HK-2 (cell line): ENCODE data around the gene EID2B.

Source experiments
- DNase-seq: peaks from one replicate; pipeline ENCODE4 v3.0.0-alpha.2; 2018; ENCODE audit not compliant: unreplicated experiment

EID2B gene

DNA sequence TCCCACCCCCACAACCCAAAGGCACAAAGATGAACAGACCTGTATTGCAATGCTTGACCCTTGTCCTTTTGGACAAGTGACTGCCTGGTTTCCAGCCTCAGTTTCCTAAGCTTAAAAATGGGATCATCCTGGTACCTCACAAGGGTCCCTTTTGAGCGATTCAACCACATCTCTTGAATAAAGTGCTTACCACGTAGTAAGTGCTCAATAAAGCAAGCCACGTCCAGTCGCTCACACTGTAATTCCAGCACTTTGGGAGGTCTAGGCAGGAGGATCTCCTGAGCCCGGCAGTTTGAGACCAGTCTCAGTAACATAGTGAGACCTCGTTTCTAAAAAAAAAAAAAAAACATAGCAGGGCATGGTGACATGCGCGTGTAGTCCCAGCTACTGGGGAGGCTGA, 32.7 kb downstream of the EID2B start:
- DNase-seq: no peak

DNA sequence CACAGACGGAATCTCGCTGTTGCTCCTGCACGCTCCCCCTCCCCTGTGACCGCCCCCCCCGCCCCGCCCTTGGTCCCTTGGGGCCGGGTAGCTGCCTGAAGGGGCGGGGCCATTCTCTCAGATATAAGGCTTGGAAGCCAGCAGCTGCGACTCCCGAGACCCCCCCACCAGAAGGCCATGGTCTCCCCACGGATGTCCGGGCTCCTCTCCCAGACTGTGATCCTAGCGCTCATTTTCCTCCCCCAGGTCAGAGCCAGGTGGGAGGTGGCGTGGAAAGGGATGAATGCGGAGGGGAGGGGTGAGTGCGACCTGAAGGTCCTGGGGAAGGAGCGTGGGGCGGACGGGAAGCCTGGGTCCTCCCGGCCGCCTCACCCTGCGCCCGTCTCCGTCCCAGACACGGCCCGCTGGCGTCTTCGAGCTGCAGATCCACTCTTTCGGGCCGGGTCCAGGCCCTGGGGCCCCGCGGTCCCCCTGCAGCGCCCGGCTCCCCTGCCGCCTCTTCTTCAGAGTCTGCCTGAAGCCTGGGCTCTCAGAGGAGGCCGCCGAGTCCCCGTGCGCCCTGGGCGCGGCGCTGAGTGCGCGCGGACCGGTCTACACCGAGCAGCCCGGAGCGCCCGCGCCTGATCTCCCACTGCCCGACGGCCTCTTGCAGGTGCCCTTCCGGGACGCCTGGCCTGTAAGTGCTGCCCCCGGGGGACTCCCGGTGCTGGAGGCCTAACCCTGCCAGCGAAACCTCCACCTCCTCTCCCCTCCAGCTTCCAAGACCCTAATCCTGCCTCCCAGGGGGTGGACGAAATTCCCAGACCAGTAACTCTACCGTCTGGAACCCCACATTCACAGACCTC, 33.6 kb downstream of the EID2B start, which contains the start of gene DLL3:
Gene DLL3, plus strand, starts transcription at position 150 of the 845 bp plus-strand sequence. Its CDS starts 28 bp downstream, at position 178.
- DNase-seq: no peak

DNA sequence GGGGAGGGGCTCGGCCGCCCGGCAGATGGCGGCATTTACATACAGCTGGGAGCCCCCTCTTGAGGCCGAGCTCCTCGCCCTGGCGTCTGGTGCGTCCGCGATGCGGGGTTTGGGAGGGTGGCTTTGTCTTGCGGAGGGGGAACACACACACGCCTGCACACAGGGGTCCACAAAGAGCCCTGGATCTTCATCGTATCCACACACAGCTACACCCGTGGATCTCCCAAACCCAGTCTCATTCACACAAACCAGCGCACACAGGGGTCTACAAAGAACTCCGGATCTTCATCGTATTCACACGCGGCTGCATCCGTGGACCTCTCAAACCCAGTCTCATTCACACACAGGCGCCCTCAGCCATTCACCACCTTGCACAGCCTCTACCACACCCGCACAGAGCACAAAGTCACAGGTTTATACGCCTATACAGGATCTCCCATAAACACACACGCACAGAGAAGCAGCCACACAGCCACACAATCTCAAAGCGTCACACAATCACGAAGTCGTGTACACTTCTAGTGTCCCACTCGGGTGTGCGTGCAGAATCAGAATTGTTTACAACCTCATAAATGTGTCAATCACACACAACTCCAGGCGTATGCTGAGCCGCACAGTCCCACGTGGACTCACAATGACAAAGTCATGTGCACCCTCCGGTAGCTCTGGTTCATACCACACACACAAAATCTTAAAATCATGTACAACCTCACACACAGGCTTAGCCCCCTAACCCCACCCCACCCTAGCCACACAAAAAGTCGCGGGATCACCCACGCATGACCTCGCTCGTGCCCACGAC, 34.5 kb downstream of the EID2B start:
- peak; percentile 52 for DNase-seq

DNA sequence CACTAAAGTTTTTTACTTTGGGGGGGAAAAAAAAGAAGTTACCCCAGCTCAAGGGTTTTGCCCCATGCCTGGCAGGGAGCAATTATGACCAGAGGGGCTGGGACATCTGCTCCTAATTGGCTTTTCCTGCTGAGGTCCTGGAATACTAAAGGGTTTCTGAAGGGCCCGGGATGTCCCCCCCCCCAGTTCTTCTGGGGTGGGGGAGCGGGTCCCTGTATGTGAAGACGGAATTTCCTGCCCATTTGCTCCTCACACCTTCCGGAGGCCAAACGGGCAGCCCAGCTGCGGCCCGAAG, 35.0 kb downstream of the EID2B start:
- DNase-seq: no peak

DNA sequence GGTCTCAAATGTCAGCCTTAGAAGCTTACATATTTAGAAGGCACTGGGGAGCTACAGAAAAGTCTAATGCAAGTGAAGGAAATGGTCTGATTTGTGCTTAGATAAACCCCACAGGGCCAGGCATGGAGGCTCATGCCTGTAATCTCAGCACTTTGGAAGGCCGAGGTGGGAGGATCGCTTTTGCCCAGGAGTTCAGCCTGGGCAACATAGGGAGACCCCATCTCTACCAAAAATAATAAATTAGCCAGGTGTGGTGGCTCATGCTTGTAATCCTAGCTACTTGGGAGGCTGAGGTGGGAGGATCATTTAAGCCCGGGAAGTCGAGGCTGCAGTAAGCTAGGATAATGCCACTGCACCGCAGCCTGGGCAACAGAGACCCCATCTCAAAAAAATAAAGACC, 36.6 kb downstream of the EID2B start:
- DNase-seq: no peak

DNA sequence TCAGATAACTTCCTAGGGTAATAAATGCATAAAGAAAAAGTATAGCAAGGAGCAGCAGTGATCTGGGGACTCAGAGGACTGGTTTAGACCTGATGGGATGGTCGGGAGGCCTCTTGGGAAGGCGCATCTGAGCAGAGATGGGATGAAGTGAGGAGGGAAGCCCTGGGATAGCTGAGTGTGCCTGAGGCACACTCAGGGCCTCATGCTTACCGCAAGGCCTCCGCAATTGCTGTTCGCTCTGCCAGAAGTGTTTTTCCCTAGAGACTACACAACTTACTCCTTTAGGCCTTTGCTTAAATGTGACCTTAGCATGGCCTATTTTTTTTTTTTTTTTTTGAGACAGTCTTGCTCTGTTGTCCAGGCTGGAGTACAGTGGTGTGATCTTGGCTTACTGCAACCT, 38.0 kb downstream of the EID2B start:
- no peak for DNase-seq

DNA sequence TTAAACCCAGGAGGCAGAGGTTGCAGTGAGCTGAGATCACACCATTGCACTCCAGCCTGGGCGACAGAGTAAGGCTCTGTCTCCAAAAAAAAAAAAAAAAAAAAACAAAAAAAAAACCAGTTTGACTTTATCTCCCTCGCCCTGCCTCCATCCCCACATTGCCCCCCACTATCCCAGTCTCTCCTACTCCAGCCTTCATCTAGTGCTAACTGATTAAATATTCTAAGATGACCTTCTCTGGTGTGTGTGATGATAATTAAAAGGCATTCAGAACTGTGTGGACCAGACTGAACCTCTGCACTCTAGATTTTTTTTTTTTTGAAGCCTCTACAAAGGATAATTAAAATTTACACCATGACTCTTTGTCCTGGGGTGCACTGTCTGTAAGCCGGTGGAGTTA, 39.9 kb downstream of the EID2B start:
- DNase-seq: no peak

DNA sequence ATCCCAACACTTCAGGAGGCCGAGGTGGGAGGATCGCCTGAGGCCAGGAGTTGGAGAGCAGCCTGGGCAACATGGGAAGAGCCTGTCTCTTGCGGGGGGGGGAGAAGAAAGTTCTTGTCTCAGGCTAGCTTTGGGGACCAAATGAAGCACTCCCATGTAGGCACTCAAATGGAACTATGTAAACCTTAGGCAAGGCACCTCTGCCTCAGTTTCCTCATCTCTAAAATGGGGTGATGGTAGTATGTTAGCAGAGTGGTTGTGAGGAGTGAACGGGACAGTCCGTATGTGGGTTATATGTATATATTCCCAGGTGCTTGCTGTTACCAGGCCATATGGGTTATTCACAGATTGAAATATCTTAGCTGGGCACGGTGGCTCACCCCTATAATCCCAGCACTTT, 40.4 kb downstream of the EID2B start:
- no peak for DNase-seq

DNA sequence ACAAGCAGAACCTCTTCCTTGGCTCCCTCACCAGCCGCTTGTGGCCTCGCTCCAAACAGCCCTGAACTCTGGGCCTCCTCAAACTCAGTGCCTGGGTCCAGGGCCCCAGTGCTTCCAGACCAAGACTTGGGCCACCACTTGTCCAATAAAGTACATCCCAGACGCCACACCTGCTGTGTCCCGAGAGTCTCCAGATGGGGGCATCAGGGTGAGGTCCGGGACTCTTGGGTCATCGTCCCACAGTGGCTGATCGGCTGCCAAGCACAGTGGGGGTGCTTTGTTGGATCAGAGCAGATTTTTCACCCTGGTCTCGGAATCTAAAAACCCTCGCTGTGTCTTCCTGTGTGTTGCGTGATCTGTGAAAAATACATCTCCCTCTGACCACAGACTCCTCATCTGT, 42.9 kb downstream of the EID2B start:
- DNase-seq: no peak

DNA sequence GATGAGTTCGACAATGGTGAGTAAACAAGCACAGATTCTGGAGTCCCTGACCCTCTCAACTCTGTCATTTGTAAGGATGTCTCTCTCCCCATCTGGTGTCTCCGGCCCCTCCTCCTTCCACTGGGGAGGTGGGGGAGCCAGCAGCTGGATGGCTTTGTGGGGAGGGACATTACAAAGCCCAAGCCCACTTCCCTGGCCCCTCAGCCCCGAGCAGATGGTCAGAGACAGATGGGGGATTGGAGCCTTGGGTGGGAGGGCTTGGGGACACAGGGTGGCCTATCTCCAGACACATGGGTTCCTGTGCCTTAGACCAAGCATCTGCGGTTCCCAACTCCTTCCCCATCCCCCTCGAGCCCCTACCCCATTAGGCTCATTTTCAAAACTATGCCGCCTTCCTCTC, 49.5 kb downstream of the EID2B start:
- DNase-seq: no peak

DNA sequence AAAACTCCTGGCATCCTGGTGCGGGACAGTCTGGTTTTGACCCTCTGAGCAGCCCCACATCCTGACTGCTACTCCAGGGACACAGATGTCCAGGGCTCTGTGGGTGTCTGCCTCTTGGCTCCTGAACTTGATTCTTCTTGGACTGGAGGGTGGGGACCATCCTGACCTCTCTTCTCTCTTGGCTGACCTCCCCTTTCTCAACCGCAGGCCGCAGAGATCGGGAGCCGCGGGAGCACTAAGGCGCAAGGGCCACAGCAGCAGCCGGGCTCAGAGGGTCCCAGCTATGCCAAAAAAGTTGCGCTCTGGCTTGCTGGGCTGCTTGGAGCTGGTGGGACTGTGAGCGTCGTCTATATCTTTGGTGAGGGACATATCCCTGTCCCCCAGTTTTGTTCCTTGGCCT, 51.0 kb downstream of the EID2B start:
- no peak for DNase-seq

DNA sequence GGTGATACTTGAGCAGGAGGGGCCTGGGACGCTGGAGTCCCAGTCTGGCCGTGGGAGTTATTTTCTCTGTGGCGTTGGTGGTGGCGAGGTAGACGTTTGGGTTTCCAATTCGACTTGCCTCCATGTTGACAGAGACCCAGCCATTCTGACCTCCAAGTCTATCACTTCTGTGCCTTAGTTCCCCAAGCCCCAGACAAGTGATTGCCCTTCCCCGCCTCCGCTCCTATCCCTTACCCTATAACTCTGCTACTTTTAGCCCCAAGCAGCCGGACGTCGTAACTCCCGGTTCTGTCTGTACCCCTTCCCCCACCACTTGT, 51.5 kb downstream of the EID2B start:
- DNase-seq: peak; percentile 21
